Brain microvascular endothelial cell (primary cell): ENCODE measurements around the gene RXRA.

ENCODE experiments used
- DNase-seq: peaks from one replicate; pipeline ENCODE4 v3.0.0-alpha.2; 2020
- H3K27ac ChIP-seq: fragments of 250-450 bp; sonication (Bioruptor Pico); 2 replicates; pipeline ENCODE4 v1.5.1; 2020; ENCODE audit warnings: mild to moderate bottlenecking, moderate library complexity
- H3K27me3 ChIP-seq: fragments of 250-450 bp; sonication (Bioruptor Pico); replicated peaks from 2 replicates; pipeline ENCODE4 v1.5.1; 2020; ENCODE audit warnings: mild to moderate bottlenecking
- H3K36me3 ChIP-seq: fragments of 250-450 bp; sonication (Bioruptor Pico); replicated peaks from 2 replicates; pipeline ENCODE4 v1.5.1; 2020; ENCODE audit warnings: mild to moderate bottlenecking
- H3K4me3 ChIP-seq: 2 replicates; pipeline ENCODE4 v1.5.1; 2011; ENCODE audit warnings: low read depth, mild to moderate bottlenecking, control low read depth, low read length, moderate library complexity
- CTCF ChIP-seq: IDR thresholded peaks from 2 replicates; pipeline ENCODE4 v1.5.1; 2011; ENCODE audit warnings: low read depth, mild to moderate bottlenecking, moderate library complexity, low read length, control low read depth, inconsistent platforms; ENCODE audit errors: missing control alignments
- in situ Hi-C: cut with HindIII; loops from 2 replicates; pipeline ENCODE4 v1.10.0; 2017; ENCODE audit warnings: low sequenced_read_pairs, low pct_ligation_motif_present

Gene RXRA

GRCh38 chr9:134335061-134335460, 8.8 kb downstream of the RXRA start:
- no peak for DNase-seq
- no peak for TF ChIP-seq CTCF

GRCh38 chr9:134335486-134336220, 9.4 kb downstream of the RXRA start:
- Histone ChIP-seq H3K36me3 (no peaks in the 10 kb centered on the region), H3K4me3 (no peak overlapping the region), H3K27ac (no peak overlapping the region), H3K27me3 (no peaks in the 10 kb centered on the region)
- in situ Hi-C loops, result no loop called here
- no peak for DNase-seq
- no peak for TF ChIP-seq CTCF

More at GRCh38 chr9:134335061-134335460, 8.8 kb downstream of the RXRA start:
- Histone ChIP-seq H3K27ac (no peak overlapping the region), H3K36me3 (no peaks in the 10 kb centered on the region), H3K27me3 (no peaks in the 10 kb centered on the region), H3K4me3 (no peak overlapping the region)
- in situ Hi-C loops, result no loop called here

GRCh38 chr9:134336228-134336627, 10.0 kb downstream of the RXRA start:
- no peak for TF ChIP-seq CTCF
- Histone ChIP-seq H3K27me3 (no peaks in the 10 kb centered on the region), H3K4me3 (no peak overlapping the region), H3K36me3 (no peaks in the 10 kb centered on the region), H3K27ac (no peak overlapping the region)
- in situ Hi-C loops, result no loop called here
- no peak for DNase-seq

- Histone ChIP-seq H3K27ac (no peak overlapping the region), H3K27me3 (no peaks in the 10 kb centered on the region), H3K4me3 (no peak overlapping the region), H3K36me3 (no peaks in the 10 kb centered on the region)
- in situ Hi-C loops, result no loop called here
- no peak for DNase-seq
- TF ChIP-seq CTCF, result no peak
Observed at GRCh38 chr9:134336924-134337323, 10.7 kb downstream of the RXRA start.

GRCh38 chr9:134337469-134337868, 11.2 kb downstream of the RXRA start:
- H3K4me3 ChIP-seq, result no peak overlapping the region
- no peak overlapping the region for H3K27ac ChIP-seq
- DNase-seq, result no peak
- in situ Hi-C loops, result no loop called here
- no peak for TF ChIP-seq CTCF
- H3K36me3 ChIP-seq, result no peaks in the 10 kb centered on the region
- H3K27me3 ChIP-seq, result no peaks in the 10 kb centered on the region
